Omental fat pad (tissue), 4 donors: Measurements from ENCODE around the gene PRKCZ. TPM values are rescaled to one million over a fixed set of nuclear protein-coding genes. Genes with fewer than 3 reads are reported as not detected.

ENCODE experiments used
- ATAC-seq: fragments of 150-250 bp; one replicate; pipeline ENCODE4 v1.9.1; 2016; ENCODE audit warnings: mild to moderate bottlenecking, moderate library complexity; ENCODE audit not compliant: low FRiP score
- DNase-seq: peaks from one replicate; pipeline ENCODE4 v3.0.0-alpha.2; 2019; ENCODE audit warnings: low spot score
- total RNA-seq, 4 donors: library from RNA; depleted of rRNA; stranded (reverse); fragments of >200 nt; gene quantifications; one replicate each; pipeline ENCODE4 v1.1.0, GENCODE V29; 2016
- TF ChIP-seq, protein P1 (sequence below), 3 donors: fragments of 450-650 bp; IDR thresholded peaks; one replicate each; pipeline ENCODE4 v1.5.1; 2016 to 2017; ENCODE audit warnings: antibody characterized with exemption in 3 of 3, mild to moderate bottlenecking in 3 of 3, moderate library complexity in 2 of 3

Gene PRKCZ
- total RNA-seq, 4 donors from 2014 or later, result 2.5 to 8.1 (median 2.6) TPM

DNA sequence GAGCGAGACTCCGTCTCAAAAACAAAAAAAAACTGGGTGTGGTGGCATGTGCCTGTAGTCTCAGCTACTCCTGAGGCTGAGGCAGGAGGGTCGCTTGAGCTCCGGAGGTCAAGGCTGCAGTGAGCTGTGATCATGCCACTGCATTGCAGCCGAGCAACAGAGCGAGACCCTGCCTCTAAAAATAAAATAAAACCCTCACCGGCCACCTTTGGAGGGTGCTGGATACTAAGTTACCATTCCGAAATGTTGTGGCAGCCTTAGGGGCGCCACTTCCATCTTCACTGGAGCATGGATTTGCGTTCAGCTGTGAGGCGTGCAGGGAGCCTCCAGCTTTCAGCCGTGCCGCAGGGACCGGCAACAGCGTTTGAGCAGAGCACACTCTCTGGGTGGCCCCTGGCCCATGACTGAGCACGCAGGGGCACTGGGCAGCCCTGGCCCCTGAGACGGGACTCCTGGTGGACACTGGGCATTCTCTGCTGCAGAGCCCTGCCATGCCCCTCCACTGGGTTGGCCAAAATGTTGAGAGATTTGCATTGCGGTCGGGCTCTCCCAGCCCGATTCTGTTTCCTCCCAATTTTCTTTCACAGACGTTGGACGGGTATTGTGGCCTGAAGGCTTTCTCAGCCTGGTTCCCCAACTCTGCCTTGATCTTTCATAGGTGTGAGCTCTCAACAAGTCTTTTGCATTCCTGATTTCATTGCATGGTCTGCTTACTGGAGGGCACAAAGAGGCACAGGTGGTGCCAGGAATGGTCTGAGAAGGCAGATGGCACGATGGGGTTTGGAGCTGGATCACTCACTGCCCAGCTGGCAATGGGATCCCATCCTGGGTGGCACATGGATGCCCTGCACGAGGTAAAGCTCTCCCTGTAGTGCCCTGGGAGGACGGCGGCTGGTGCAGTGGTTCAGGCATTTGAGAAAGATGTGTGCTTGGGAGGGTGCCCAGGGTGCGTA lies 40.8 kb upstream of the PRKCZ start:
- ATAC-seq (no peak), DNase-seq (no peak)
- TF ChIP-seq, protein P1, sequence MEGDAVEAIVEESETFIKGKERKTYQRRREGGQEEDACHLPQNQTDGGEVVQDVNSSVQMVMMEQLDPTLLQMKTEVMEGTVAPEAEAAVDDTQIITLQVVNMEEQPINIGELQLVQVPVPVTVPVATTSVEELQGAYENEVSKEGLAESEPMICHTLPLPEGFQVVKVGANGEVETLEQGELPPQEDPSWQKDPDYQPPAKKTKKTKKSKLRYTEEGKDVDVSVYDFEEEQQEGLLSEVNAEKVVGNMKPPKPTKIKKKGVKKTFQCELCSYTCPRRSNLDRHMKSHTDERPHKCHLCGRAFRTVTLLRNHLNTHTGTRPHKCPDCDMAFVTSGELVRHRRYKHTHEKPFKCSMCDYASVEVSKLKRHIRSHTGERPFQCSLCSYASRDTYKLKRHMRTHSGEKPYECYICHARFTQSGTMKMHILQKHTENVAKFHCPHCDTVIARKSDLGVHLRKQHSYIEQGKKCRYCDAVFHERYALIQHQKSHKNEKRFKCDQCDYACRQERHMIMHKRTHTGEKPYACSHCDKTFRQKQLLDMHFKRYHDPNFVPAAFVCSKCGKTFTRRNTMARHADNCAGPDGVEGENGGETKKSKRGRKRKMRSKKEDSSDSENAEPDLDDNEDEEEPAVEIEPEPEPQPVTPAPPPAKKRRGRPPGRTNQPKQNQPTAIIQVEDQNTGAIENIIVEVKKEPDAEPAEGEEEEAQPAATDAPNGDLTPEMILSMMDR (IDR thresholded peaks at IDR 0.05), result no peak

DNA sequence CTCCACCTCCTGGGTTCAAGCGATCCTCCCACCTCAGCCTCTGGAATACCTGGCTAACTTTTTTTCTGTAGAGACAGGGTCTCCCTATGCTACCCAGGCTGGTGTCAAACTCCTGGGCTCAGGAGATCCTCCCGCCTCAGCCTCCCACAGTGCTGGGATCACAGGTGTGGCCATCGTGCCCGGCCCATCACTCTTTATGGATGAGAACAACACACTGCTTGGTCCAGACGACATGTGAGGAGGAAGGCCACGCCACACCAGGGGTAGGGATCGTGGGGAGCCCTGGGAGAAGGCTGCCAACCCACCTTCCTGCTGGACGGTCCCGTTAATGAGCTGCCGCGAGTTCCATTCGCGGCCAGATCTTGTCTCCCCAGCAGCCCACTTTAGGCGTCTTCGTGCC lies 36.0 kb upstream of the PRKCZ start:
- DNase-seq, result no peak
- TF ChIP-seq, protein P1 (IDR thresholded peaks at IDR 0.05), result no peak
- ATAC-seq, result no peak

DNA sequence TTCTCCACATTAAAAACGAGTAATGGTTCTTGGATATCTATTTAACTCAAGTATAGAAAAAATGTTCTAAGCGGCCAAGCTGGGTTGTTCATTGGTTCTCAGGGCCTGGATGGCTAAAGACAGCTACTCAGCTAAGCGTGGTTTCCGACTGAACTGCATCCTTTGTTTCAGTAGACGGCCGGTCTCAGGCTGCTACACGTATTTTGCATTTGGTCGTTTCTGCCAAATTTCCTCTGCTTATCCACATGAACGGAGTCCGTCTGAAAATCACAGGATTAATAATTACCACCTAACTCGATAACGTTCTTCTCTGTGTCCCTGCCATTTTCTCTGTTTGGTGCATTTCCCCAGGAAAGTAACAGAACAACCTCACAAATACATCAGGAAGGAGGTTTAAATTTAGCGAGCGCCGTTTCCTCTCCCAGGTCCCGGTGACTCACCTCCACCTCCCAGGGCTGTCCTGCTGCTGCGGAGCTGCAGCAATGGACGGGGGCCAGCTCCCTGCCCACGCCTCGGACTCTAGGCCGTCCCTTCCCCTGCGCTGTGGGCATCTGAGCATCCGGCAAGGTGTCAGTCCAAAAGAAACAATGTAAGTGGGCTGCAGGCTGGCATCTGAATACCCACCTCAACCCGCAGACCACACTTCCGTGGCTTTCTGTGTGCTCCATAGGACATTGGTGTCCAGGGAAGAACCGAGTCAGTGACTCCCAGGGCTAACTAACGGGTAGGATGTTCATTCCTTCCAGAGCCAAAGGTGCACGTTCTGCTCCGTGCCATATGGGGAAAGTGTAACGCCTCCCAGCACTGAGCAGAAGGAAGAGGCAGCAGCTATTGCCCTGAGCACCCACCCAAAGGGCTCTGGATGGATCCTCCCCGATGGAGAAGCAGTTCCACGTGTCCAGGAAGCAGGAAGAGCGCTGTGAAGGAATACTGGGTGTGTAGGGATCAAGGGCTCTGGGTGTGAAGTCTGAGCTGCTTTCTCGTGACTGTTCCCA lies 35.2 kb upstream of the PRKCZ start:
- DNase-seq (no peak), ATAC-seq (no peak)
- TF ChIP-seq, protein P1 (IDR thresholded peaks at IDR 0.05), result no peak

DNA sequence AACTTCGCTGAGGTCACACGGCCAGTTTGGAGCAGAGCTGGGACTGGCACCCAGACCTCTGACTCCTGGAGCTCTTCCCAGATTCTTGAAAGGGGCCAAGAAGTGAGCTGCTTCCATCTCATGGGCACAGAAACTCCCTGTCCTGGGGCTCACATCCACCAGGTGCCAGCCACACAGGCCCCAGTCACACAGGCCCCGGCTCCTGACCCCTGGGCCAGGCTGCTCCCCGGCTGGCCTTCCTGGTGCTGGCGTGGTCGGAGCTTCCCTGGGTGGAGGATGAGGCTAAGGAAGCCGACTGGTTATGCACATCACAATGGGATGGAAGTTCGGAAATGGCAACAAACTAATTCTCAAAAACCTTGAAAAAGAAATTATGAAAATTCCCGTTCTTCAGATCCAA lies 34.1 kb upstream of the PRKCZ start:
- no peak for ATAC-seq
- TF ChIP-seq, protein P1 (IDR thresholded peaks at IDR 0.05), result no peak
- DNase-seq, result no peak

DNA sequence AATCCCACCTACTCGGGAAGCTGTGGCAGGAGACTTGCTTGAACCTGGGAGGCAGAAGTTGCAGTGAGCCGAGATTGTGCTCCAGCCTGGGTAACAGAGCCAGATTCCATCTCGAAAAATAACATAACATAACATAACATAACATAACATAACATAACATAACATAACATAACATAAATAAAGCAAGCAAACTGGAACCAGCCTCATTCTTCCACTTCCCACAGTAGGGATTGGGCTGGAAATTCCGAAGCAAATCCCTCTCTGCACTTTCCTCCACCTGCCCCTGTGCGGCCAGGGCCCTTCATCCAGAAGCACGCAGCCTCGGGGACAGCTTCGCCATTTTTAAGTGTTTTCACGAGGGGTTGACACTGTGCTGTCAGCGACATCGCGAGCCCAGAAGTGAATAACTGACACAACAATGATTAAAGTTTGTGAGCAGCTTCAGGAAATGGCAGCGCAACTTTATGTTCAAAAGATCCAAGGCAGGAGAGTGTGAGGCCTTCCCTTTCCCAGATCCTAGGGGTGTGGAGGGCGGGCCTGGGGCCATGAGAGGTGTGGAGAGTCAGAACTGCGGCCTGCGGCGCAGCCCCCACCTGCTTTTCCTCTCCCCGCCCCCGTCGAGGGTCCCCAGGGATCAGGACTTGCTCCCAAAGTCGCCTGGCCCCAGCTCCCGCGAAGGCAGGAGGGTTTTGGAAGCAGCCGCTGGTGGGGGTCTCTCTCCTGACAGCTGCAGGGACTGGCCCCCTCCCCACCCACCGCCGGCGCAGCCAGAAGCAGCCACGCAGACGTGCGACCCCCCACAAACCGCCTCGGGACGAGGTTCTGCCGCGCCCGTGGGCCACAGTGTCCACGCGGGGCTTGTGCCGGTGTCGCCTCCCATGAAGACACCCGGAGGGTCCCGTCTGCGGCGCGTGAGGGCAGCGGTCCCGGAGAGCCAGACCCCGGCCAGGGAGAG lies 31.7 kb upstream of the PRKCZ start:
- TF ChIP-seq, protein P1 (IDR thresholded peaks at IDR 0.05), result no peak
- ATAC-seq, result no peak
- no peak for DNase-seq

DNA sequence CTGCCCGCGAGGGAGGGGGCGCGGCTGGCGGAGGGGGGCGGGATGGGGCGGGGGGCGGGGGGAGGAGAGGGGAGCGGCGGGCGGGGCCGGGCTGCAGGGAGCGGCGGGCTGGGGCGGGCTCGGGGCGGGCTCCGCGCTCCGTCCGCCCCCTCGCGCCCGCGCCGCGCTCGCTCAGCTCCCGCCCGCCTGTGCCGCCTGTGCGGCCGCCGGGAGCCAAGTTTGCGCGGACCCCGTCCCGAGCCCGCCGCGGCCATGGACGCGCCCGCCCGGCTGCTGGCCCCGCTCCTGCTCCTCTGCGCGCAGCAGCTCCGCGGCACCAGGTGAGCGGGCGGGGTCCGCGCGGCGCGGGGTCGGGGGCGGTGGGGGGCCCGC lies 31.1 kb upstream of the PRKCZ start, which contains the start of gene GABRD:
TSS of gene GABRD (plus strand) at position 174 of the 372 bp plus-strand sequence. CDS start at position 253, 79 bp downstream.
- TF ChIP-seq, protein P1 (IDR thresholded peaks at IDR 0.05), result no peak
- ATAC-seq (no peak), DNase-seq (no peak)
